PC-9 (cell line): ENCODE results near the gene RORB.

ENCODE experiments used
- CTCF ChIP-seq: fragments of 200-600 bp; sonication (generic); conservative IDR thresholded peaks from 2 replicates; pipeline ENCODE4 v1.6.1; 2017; ENCODE audit warnings: mixed run types, antibody characterized with exemption, mild to moderate bottlenecking, moderate library complexity
- EZH2 ChIP-seq: fragments of 200-600 bp; sonication (generic); IDR thresholded peaks from 2 replicates; pipeline ENCODE4 v1.8.0; 2017; ENCODE audit warnings: antibody characterized with exemption, low read depth

- TF ChIP-seq CTCF (no peak), EZH2 (no peak)
Measured at GRCh38 chr9:74528207-74528606, 31.1 kb downstream of the RORB start.
